ENCODE data around the gene GJC2. TPM values are rescaled to one million over a fixed set of nuclear protein-coding genes. Genes with fewer than 3 reads are reported as not detected.
"Not testable (repeated sequence)": the region's sequence is repeated elsewhere in the genome, so short reads cannot be mapped to it uniquely, and the experiment has no call there.

The GJC2 gene
- total RNA-seq, 1 experiment from 2014 or later, result 1.6 TPM

DNA sequence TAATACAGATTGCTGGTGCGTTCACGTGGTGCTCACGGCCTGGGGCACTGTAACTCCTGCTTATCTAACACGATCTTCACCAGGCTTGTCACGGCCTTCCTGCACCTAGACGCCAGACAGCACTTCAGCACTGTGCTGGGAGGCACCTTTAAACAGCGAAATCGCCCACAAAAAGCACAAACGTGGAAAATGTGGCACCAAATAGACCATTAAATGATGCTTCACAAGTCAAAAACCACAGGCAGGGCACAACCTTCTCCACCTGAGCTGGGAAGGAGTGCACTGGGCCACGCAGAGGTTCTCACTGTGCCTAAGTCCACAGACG is 35.9 kb downstream of the GJC2 start:
- WGBS (ENCODE audit: extremely low coverage, insufficient read length, low lambda C conversion rate), result no CpG with 5 or more reads among the region's 11 CpGs
- Histone ChIP-seq H3K18ac (ENCODE audit: insufficient read length, low read depth, low read length) (peak overlapping the region; percentile 48), H2AFZ (ENCODE audit: low read length) (no peak overlapping the region), H3K56ac (ENCODE audit: insufficient read length, low read depth, low read length) (no peak overlapping the region), H4K20me1 (ENCODE audit: control insufficient read depth, insufficient read depth, insufficient read length) (no peaks in the 10 kb centered on the region), H3K9me3 (ENCODE audit: control insufficient read depth, low read depth, low read length) (no peaks in the 10 kb centered on the region), H4K91ac (ENCODE audit: insufficient read length, low read depth, low read length) (no peak overlapping the region), H3K4me2 (ENCODE audit: insufficient read depth, insufficient read length, low read length) (no peak overlapping the region), H4K8ac (replicated peaks; ENCODE audit: insufficient read length, low read depth, low read length) (no peak overlapping the region), H3K4me1 (ENCODE audit: insufficient read depth, low read length) (no peaks in the 10 kb centered on the region), H3K79me1 (ENCODE audit: insufficient read depth, low read depth, low read length, poor library complexity, severe bottlenecking) (no peaks in the 10 kb centered on the region), H3K14ac (ENCODE audit: insufficient read depth, low read length) (no peak overlapping the region), H4K5ac (ENCODE audit: insufficient read length, low read depth, low read length) (no peak overlapping the region), H2BK20ac (ENCODE audit: low read depth, low read length, poor library complexity, severe bottlenecking) (no peak overlapping the region), H3K27me3 (ENCODE audit: insufficient read depth, low read length) (no peaks in the 10 kb centered on the region), H3K4ac (ENCODE audit: low read depth, low read length) (no peak overlapping the region), H3K9ac (ENCODE audit: extremely low read depth, insufficient read length, low read length) (no peak overlapping the region), H3K23ac (ENCODE audit: insufficient read length, low read depth, low read length) (no peak overlapping the region), H2BK5ac (ENCODE audit: insufficient read length, low read length) (no peak overlapping the region), H2BK15ac (ENCODE audit: low read depth, low read length) (no peak overlapping the region), H3K27ac (ENCODE audit: insufficient read length, low read depth, low read length) (no peak overlapping the region), H3K79me2 (ENCODE audit: insufficient read depth, low read length) (no peaks in the 10 kb centered on the region), H2BK12ac (ENCODE audit: insufficient read length, low read depth, low read length) (no peak overlapping the region), H2AK5ac (ENCODE audit: insufficient read length, low read length) (no peak overlapping the region), H3K23me2 (ENCODE audit: insufficient read length, low read depth, low read length, poor library complexity, severe bottlenecking) (no peaks in the 10 kb centered on the region), H3T11ph (ENCODE audit: low read length) (no peak overlapping the region), H2BK120ac (ENCODE audit: low read depth, low read length, poor library complexity, severe bottlenecking) (no peak overlapping the region)
- H3K27ac Mint-ChIP-seq, result peak overlapping the region in 1 of 3 experiments; percentile 19; a peak in 1 of 7 replicates
- no peaks in the 10 kb centered on the region for H3K9me3 Mint-ChIP-seq
- no peaks in the 10 kb centered on the region for H3K4me1 Mint-ChIP-seq
- no peak overlapping the region for H3K4me3 Mint-ChIP-seq
- peaks cover 7% of the 10 kb centered on the region for H3K27me3 Mint-ChIP-seq (ENCODE audit: low read depth)
- TF ChIP-seq, protein P1, sequence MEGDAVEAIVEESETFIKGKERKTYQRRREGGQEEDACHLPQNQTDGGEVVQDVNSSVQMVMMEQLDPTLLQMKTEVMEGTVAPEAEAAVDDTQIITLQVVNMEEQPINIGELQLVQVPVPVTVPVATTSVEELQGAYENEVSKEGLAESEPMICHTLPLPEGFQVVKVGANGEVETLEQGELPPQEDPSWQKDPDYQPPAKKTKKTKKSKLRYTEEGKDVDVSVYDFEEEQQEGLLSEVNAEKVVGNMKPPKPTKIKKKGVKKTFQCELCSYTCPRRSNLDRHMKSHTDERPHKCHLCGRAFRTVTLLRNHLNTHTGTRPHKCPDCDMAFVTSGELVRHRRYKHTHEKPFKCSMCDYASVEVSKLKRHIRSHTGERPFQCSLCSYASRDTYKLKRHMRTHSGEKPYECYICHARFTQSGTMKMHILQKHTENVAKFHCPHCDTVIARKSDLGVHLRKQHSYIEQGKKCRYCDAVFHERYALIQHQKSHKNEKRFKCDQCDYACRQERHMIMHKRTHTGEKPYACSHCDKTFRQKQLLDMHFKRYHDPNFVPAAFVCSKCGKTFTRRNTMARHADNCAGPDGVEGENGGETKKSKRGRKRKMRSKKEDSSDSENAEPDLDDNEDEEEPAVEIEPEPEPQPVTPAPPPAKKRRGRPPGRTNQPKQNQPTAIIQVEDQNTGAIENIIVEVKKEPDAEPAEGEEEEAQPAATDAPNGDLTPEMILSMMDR (conservative IDR thresholded peaks at IDR 0.05), result no peak
- no peaks in the 10 kb centered on the region for H3K36me3 Mint-ChIP-seq (ENCODE audit: insufficient read depth in 1 of 3, low read depth in 3 of 3)
- no peak for DNase-seq

- H2BK120ac ChIP-seq (ENCODE audit: low read depth, low read length, poor library complexity, severe bottlenecking); H2BK12ac ChIP-seq (ENCODE audit: insufficient read length, low read depth, low read length); H3K23me2 ChIP-seq (ENCODE audit: insufficient read length, low read depth, low read length, poor library complexity, severe bottlenecking); H2BK5ac ChIP-seq (ENCODE audit: insufficient read length, low read length); H3K23ac ChIP-seq (ENCODE audit: insufficient read length, low read depth, low read length); H4K8ac ChIP-seq (replicated peaks; ENCODE audit: insufficient read length, low read depth, low read length); H3T11ph ChIP-seq (ENCODE audit: low read length); H4K5ac ChIP-seq (ENCODE audit: insufficient read length, low read depth, low read length); H3K36me3 Mint-ChIP-seq (ENCODE audit: insufficient read depth in 1 of 3, low read depth in 3 of 3); H3K79me1 ChIP-seq (ENCODE audit: insufficient read depth, low read depth, low read length, poor library complexity, severe bottlenecking); H3K9me3 Mint-ChIP-seq; H3K9ac ChIP-seq (ENCODE audit: extremely low read depth, insufficient read length, low read length); H3K14ac ChIP-seq (ENCODE audit: insufficient read depth, low read length); H3K4me2 ChIP-seq (ENCODE audit: insufficient read depth, insufficient read length, low read length); H3K56ac ChIP-seq (ENCODE audit: insufficient read length, low read depth, low read length); DNase-seq; H2BK15ac ChIP-seq (ENCODE audit: low read depth, low read length); H3K4me1 Mint-ChIP-seq; H2AK5ac ChIP-seq (ENCODE audit: insufficient read length, low read length); H3K4me3 Mint-ChIP-seq; H3K4ac ChIP-seq (ENCODE audit: low read depth, low read length); H3K27me3 Mint-ChIP-seq (ENCODE audit: low read depth); H3K27ac Mint-ChIP-seq; H3K9me3 ChIP-seq (ENCODE audit: control insufficient read depth, low read depth, low read length); H3K27me3 ChIP-seq (ENCODE audit: insufficient read depth, low read length); H2AFZ ChIP-seq (ENCODE audit: low read length); H2BK20ac ChIP-seq (ENCODE audit: low read depth, low read length, poor library complexity, severe bottlenecking); H3K4me1 ChIP-seq (ENCODE audit: insufficient read depth, low read length); H3K18ac ChIP-seq (ENCODE audit: insufficient read length, low read depth, low read length); H4K20me1 ChIP-seq (ENCODE audit: control insufficient read depth, insufficient read depth, insufficient read length); H4K91ac ChIP-seq (ENCODE audit: insufficient read length, low read depth, low read length); H3K79me2 ChIP-seq (ENCODE audit: insufficient read depth, low read length); H3K27ac ChIP-seq (ENCODE audit: insufficient read length, low read depth, low read length): not testable (repeated sequence)
- no CpG with 5 or more reads among the region's 2 CpGs for WGBS (ENCODE audit: extremely low coverage, insufficient read length, low lambda C conversion rate)
Observed at GRCh38 chr1:228188249-228188648, 38.5 kb downstream of the GJC2 start.

Measured in H9 (cell line).